G401.6 (cell line): Measurements from ENCODE around the gene MACO1.

ENCODE experiments used
- FAIRE-seq: peaks from 2 replicates; lab custom pipeline; 2012; peaks lifted over from hg19 to GRCh38; lab: Jason Lieb, UNC

The MACO1 gene

GRCh38 chr1:25543425-25544242 is 112.9 kb downstream of the MACO1 start, which contains the start of gene LDLRAP1:
Gene LDLRAP1, plus strand, starts transcription at chr1:25543606. Its CDS starts 93 bp downstream, at chr1:25543699.
- FAIRE-seq: no peak

- no peak for FAIRE-seq
Measured at GRCh38 chr1:25544243-25544764, 113.6 kb downstream of the MACO1 start.

DNA sequence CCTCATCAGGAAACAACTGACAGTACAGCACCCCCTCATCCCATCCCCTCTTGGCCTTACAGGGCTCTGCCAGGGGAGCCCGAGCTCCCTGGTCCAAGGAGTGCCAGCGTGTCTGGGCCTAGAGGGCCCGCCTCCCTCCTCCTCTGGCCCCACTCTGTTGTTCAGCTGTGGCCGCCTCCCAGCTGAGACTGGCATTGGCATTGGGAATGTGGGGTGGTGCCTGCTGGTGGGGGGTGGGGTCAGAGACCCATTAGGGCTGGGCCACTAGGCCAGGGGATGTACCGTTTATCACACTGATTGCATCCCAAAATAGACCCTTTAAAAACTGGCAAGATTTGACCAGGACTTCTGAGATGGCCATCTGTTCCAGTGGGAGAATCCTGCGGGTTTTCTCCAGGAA is 114.1 kb downstream of the MACO1 start:
- no peak for FAIRE-seq

DNA sequence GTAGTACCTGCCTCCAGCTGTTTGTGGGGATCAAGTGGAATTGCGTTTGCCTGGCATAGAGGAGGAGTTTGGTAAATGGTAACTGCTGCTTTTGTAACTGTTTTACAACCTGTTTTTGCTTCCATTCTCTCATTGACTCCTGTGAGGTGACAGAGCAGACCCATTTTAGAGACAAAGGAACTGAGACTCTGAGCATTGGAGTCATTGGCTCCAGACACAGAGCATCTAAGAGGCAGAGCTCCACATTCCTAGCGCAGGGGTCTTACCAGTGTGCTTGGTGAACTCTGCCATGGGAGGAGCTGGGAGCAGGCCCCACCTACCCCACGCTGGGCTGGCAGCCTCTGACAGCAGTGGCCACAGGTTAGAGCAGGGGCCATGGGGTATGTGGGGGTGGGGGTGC is 115.1 kb downstream of the MACO1 start:
- no peak for FAIRE-seq

GRCh38 chr1:25546193-25546592 is 115.5 kb downstream of the MACO1 start:
- FAIRE-seq: no peak

DNA sequence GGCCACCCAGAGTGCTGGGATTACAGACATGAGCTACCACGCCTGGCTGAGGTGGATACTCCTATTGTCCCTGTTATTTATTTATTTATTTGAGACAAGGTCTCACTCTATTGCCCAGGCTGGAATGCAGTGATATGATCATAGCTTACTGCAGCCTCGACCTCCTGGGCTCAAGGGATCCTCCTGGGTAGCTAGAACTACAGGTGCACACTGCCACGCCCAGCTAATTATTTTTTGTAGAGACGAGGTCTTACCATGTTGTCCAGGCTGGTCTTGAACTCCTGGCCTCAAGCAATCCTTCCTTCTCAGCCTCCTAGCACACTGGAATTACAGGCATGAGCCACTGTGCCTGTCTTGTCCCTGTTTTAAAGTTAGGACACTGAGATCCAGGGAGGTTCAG is 117.9 kb downstream of the MACO1 start:
- no peak for FAIRE-seq

DNA sequence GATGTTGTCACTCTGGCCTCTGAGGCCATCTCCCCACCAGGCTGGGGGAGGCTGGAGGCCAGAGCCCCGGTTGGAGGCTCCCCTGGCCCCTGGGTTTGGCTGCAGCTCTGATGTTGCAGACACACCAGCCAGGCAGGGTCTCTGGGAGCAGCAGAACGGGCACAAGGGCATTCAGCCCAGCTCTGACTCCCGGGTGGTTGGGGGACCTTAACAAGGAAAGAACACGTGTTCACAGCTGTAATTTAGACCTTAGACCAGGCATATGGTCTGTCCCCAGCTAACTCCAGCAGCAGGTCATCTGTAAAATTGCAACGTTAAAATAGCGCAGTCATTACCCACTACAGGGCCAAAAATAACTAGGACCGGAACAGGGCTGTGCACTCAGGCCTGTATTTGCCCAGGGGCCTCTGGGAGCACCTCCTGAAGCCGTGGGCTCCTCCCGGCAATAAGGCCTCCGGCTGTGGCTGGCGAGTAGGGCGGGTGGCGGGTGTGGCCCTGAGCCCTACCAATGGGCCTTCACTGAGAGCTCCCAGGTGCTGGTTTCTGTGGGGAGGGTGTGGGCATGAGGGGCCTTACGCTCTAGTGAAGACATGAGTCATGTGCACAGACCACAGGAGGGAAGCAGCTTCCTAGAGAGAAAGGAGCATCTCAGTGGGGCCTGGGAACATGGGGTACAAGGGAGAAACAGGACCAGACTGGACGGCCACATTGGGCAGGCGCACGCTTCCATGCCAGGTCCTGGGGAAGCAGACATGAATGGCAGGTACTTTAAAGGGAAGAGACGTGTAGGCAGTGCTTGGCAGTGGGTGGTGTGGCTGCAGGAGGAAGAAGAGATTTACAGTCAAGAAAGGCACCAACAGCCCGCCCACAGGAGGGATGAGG is 118.8 kb downstream of the MACO1 start:
- FAIRE-seq: no peak
